ENCODE results near the gene MX2.
A peak's percentile ranks its signal among the peaks of the same experiment; 100 is the strongest.
"Not testable (repeated sequence)": the region's sequence is repeated elsewhere in the genome, so short reads cannot be mapped to it uniquely, and the experiment has no call there.

Gene MX2

GRCh38 chr21:41419921-41420862, 58.4 kb downstream of the MX2 start:
- no peak for DNase-seq

GRCh38 chr21:41420998-41421397, 59.2 kb downstream of the MX2 start:
- DNase-seq: not testable (repeated sequence)

- no peak for DNase-seq
Measured at GRCh38 chr21:41422546-41423304, 60.9 kb downstream of the MX2 start.

GRCh38 chr21:41423305-41423636, 61.4 kb downstream of the MX2 start:
- not testable (repeated sequence) for DNase-seq

GRCh38 chr21:41425588-41425953, 63.7 kb downstream of the MX2 start:
- DNase-seq: no peak

GRCh38 chr21:41425954-41426675, 64.3 kb downstream of the MX2 start, which contains the start of gene MX1:
Gene MX1 (plus strand): TSS chr21:41426239. CDS start chr21:41432071, 5,832 bp downstream.
- DNase-seq: no peak

GRCh38 chr21:41426676-41427404, 65.0 kb downstream of the MX2 start:
- DNase-seq: no peak

- no peak for DNase-seq
Measured at GRCh38 chr21:41427556-41427955, 65.7 kb downstream of the MX2 start.

- DNase-seq: no peak
Measured at GRCh38 chr21:41428311-41428710, 66.5 kb downstream of the MX2 start.

GRCh38 chr21:41428847-41429246, 67.0 kb downstream of the MX2 start:
- DNase-seq: no peak

GRCh38 chr21:41429305-41429704, 67.5 kb downstream of the MX2 start:
- no peak for DNase-seq

- DNase-seq: no peak
Measured at GRCh38 chr21:41429925-41430491, 68.2 kb downstream of the MX2 start.

- no peak for DNase-seq
Measured at GRCh38 chr21:41431788-41432548, 70.1 kb downstream of the MX2 start.

GRCh38 chr21:41432562-41433460, 71.0 kb downstream of the MX2 start:
- DNase-seq: no peak

- DNase-seq: no peak
Measured at GRCh38 chr21:41433566-41433965, 71.7 kb downstream of the MX2 start.

- peak; percentile 40 for DNase-seq
Measured at GRCh38 chr21:41435706-41436105, 73.9 kb downstream of the MX2 start.

GRCh38 chr21:41437729-41438128, 75.9 kb downstream of the MX2 start:
- no peak for DNase-seq

GRCh38 chr21:41438425-41439113, 76.7 kb downstream of the MX2 start:
- no peak for DNase-seq

GRCh38 chr21:41439248-41439647, 77.4 kb downstream of the MX2 start:
- no peak for DNase-seq

GRCh38 chr21:41441546-41441945, 79.7 kb downstream of the MX2 start:
- DNase-seq: no peak
